Upper lobe of left lung (tissue), 6 donors: ENCODE measurements around the gene INTS11. TPM values are rescaled to one million over a fixed set of nuclear protein-coding genes. Genes with fewer than 3 reads are reported as not detected.

Source experiments
- ATAC-seq, 2 donors: fragments of 200-7000 bp; cut with Tn5 transposase; one replicate each; pipeline ENCODE4 v1.9.1; 2022; ENCODE audit warnings: mild to moderate bottlenecking in 2 of 2, moderate library complexity in 2 of 2; ENCODE audit not compliant: low FRiP score in 2 of 2
- DNase-seq, 2 donors: peaks; one replicate each; pipeline ENCODE4 v3.0.0-alpha.2; 2019 to 2020
- H3K27ac ChIP-seq, 4 donors: fragments of 200-600 bp; sonication (generic); one replicate each; pipeline ENCODE4 v1.5.1; 2016 to 2019
- H3K27me3 ChIP-seq, 4 donors: fragments of 200-600 bp; sonication (generic); one replicate each; pipeline ENCODE4 v1.5.1; 2017 to 2019
- H3K36me3 ChIP-seq, 4 donors: fragments of 200-600 bp; sonication (generic); one replicate each; pipeline ENCODE4 v1.5.1; 2016 to 2019
- H3K4me1 ChIP-seq, 4 donors: fragments of 200-600 bp; sonication (generic); one replicate each; pipeline ENCODE4 v1.5.1; 2018 to 2019
- H3K4me3 ChIP-seq, 4 donors: fragments of 200-600 bp; sonication (generic); one replicate each; pipeline ENCODE4 v1.5.1; 2017 to 2019; ENCODE audit warnings: mild to moderate bottlenecking in 2 of 4, moderate library complexity in 1 of 4
- H3K9me3 ChIP-seq, 4 donors: fragments of 200-600 bp; sonication (generic); one replicate each; pipeline ENCODE4 v1.5.1; 2018 to 2019
- EP300 ChIP-seq, 4 donors: sonication (generic); formaldehyde crosslinking; IDR thresholded peaks; one replicate each; pipeline ENCODE4 v1.5.1; 2017; ENCODE audit warnings: antibody characterized with exemption in 4 of 4, control low read depth in 2 of 4
- POLR2A ChIP-seq, 4 donors: fragments of 450-650 bp; IDR thresholded peaks; one replicate each; pipeline ENCODE4 v1.5.1; 2016 to 2017; ENCODE audit warnings: antibody characterized with exemption in 4 of 4, mild to moderate bottlenecking in 2 of 4
- POLR2AphosphoS5 ChIP-seq, 2 donors: sonication (generic); formaldehyde crosslinking; IDR thresholded peaks; one replicate each; pipeline ENCODE4 v1.5.1; 2017; ENCODE audit warnings: antibody characterized with exemption in 2 of 2
- WGBS, 2 donors: methylation state at CpG; one replicate each; pipeline ENCODE4 v1.1.5; 2017 to 2018; 5-methylcytosine and 5-hydroxymethylcytosine counted together
- total RNA-seq, 6 donors: library from RNA; depleted of rRNA in 4 of 6; stranded (reverse); fragments of >200 nt in 4 of 6; gene quantifications; one replicate each; pipeline versions ENCODE4 v1.1.0 to v1.2.1, GENCODE V29; 2016 to 2021
- TF ChIP-seq, protein P1 (sequence below), 6 experiments: fragments of 450-650 bp in 4 of 6; fragments of 200-600 bp in 2 of 6; sonication (generic) in 2 of 6; IDR thresholded peaks; one replicate each; pipeline ENCODE4 v1.5.1; 2016 to 2019; ENCODE audit warnings: antibody characterized with exemption in 6 of 6
- donor health status: DM: no; HTN: no; CAD: no; lungs with moderate emphysema.
- donor health status: DM: no; HTN: yes; CAD: no; lungs with severe emphysema.

Gene INTS11
- total RNA-seq, 6 donors from 2014 or later, result 71.7 to 267 (median 90.5) TPM

- H3K27ac ChIP-seq, result peak overlapping the region; percentile 87 to 95 (median 92)
- 2 to 3% methylated on average over 14 of the region's 83 CpGs for WGBS, 2 donors
- peaks cover 9 to 24% (median 22%) of the 10 kb centered on the region in 4 donors for H3K36me3 ChIP-seq
- no peaks in the 10 kb centered on the region for H3K27me3 ChIP-seq
- peak overlapping the region; percentile 70 to 94 (median 80) for H3K4me3 ChIP-seq
- no peak for TF ChIP-seq POLR2A (IDR thresholded peaks at IDR 0.05)
- no peak for TF ChIP-seq POLR2AphosphoS5 (IDR thresholded peaks at IDR 0.05)
- TF ChIP-seq, protein P1, sequence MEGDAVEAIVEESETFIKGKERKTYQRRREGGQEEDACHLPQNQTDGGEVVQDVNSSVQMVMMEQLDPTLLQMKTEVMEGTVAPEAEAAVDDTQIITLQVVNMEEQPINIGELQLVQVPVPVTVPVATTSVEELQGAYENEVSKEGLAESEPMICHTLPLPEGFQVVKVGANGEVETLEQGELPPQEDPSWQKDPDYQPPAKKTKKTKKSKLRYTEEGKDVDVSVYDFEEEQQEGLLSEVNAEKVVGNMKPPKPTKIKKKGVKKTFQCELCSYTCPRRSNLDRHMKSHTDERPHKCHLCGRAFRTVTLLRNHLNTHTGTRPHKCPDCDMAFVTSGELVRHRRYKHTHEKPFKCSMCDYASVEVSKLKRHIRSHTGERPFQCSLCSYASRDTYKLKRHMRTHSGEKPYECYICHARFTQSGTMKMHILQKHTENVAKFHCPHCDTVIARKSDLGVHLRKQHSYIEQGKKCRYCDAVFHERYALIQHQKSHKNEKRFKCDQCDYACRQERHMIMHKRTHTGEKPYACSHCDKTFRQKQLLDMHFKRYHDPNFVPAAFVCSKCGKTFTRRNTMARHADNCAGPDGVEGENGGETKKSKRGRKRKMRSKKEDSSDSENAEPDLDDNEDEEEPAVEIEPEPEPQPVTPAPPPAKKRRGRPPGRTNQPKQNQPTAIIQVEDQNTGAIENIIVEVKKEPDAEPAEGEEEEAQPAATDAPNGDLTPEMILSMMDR (IDR thresholded peaks at IDR 0.05), result no peak
- no peak for TF ChIP-seq EP300 (IDR thresholded peaks at IDR 0.05)
- DNase-seq (peak; percentile 47 to 94), ATAC-seq (no peak)
- no peaks in the 10 kb centered on the region for H3K9me3 ChIP-seq
- peaks cover 40 to 58% (median 49%) of the 10 kb centered on the region in 4 donors for H3K4me1 ChIP-seq
These were observed 17.1 kb downstream of the INTS11 start for GRCh38 chr1:1307261-1307922.

DNA sequence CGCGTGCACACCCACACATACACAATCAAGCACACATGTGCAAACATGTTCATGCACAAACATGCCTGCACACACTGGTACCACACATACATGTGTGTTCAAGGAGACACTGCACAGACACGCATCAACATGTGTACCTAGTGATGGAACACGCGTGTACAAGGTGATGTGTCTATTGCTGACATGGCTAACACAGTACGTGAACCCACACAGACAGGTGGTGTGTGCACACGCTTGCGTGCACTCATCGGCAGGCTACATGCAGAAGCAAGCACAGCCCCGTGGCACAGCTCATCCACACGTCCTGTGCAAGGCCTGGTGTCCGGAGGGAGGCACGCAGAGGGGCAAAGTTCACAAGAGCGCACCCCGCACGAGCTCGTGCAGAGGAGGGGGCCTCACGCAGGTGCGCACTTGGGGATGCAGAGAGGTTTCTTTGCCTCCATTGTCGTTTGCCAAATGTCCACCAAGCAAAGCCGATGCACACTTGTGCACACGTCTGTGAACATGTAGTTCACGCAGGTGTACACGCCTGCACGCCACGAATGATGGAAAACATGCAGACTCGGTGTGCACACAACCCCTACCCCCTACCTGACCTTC is 17.7 kb downstream of the INTS11 start:
- Histone ChIP-seq H3K9me3 (no peaks in the 10 kb centered on the region), H3K4me3 (peak overlapping the region; percentile 70 to 94 (median 80)), H3K27me3 (no peaks in the 10 kb centered on the region), H3K4me1 (peaks cover 40 to 58% (median 49%) of the 10 kb centered on the region in 4 donors), H3K36me3 (peaks cover 8 to 17% (median 16%) of the 10 kb centered on the region in 4 donors), H3K27ac (peak overlapping the region in 3 of 4 donors; percentile 90 to 95 (median 94))
- 41 to 51% methylated on average over 27 of the region's 27 CpGs for WGBS, 2 donors
- no peak for ATAC-seq
- TF ChIP-seq EP300 (IDR thresholded peaks at IDR 0.05) (no peak), POLR2AphosphoS5 (IDR thresholded peaks at IDR 0.05) (no peak), POLR2A (IDR thresholded peaks at IDR 0.05) (no peak)
- TF ChIP-seq, protein P1 (IDR thresholded peaks at IDR 0.05), result no peak
- peak in 1 of 2 donors; percentile 62 for DNase-seq

GRCh38 chr1:1306070-1306660 is 18.3 kb downstream of the INTS11 start:
- peak in 1 of 2 donors; percentile 48 for DNase-seq
- 42 to 47% methylated on average over 7 to 11 of the region's 11 CpGs for WGBS, 2 donors
- H3K4me1 ChIP-seq, result peaks cover 40 to 58% (median 49%) of the 10 kb centered on the region in 4 donors
- ATAC-seq, result no peak
- H3K27ac ChIP-seq, result peak overlapping the region in 3 of 4 donors; percentile 67 to 80 (median 79)
- no peaks in the 10 kb centered on the region for H3K9me3 ChIP-seq
- H3K36me3 ChIP-seq, result peaks cover 3 to 11% (median 10%) of the 10 kb centered on the region in 4 donors
- no peaks in the 10 kb centered on the region for H3K27me3 ChIP-seq
- H3K4me3 ChIP-seq, result peak overlapping the region in 3 of 4 donors; percentile 70 to 94 (median 77)
- no peak for TF ChIP-seq EP300 (IDR thresholded peaks at IDR 0.05)
- no peak for TF ChIP-seq POLR2A (IDR thresholded peaks at IDR 0.05)
- TF ChIP-seq, protein P1 (IDR thresholded peaks at IDR 0.05), result no peak
- no peak for TF ChIP-seq POLR2AphosphoS5 (IDR thresholded peaks at IDR 0.05)

GRCh38 chr1:1305300-1306069 is 19.0 kb downstream of the INTS11 start:
- Histone ChIP-seq H3K4me3 (peak overlapping the region; percentile 18 to 94 (median 74)), H3K36me3 (peaks cover 0 to 5% (median 4%) of the 10 kb centered on the region in 4 donors), H3K9me3 (no peaks in the 10 kb centered on the region), H3K4me1 (peaks cover 40 to 58% (median 49%) of the 10 kb centered on the region in 4 donors), H3K27me3 (no peaks in the 10 kb centered on the region), H3K27ac (peak overlapping the region; percentile 39 to 80 (median 73))
- DNase-seq (peak; percentile 67 to 85), ATAC-seq (peak; percentile 15 to 54)
- whole genome bisulfite sequencing, 2 donors, result 30 to 38% methylated on average over 4 to 19 of the region's 25 CpGs
- TF ChIP-seq EP300 (IDR thresholded peaks at IDR 0.05), result no peak
- TF ChIP-seq POLR2AphosphoS5 (IDR thresholded peaks at IDR 0.05), result peak in 1 of 2 donors; percentile 31
- TF ChIP-seq, protein P1 (IDR thresholded peaks at IDR 0.05), result peak in 1 of 6 experiments; percentile 22
- TF ChIP-seq POLR2A (IDR thresholded peaks at IDR 0.05), result no peak
